Stimulated activated CD8-positive, alpha-beta memory T cell treated with anti-CD3 and anti-CD28 coated beads, Interleukin-4, amount 100 ng/mL, for 1 hour (primary cell): ENCODE data around the gene GP9.
"Not testable (repeated sequence)": the region's sequence is repeated elsewhere in the genome, so short reads cannot be mapped to it uniquely, and the experiment has no call there.

Experiments used
- DNase-seq, 2 donors: peaks; one replicate each; pipeline ENCODE4 v3.0.0-alpha.2; 2020; ENCODE audit warnings: low read depth in 2 of 2, low spot score in 1 of 2

The GP9 gene

DNA sequence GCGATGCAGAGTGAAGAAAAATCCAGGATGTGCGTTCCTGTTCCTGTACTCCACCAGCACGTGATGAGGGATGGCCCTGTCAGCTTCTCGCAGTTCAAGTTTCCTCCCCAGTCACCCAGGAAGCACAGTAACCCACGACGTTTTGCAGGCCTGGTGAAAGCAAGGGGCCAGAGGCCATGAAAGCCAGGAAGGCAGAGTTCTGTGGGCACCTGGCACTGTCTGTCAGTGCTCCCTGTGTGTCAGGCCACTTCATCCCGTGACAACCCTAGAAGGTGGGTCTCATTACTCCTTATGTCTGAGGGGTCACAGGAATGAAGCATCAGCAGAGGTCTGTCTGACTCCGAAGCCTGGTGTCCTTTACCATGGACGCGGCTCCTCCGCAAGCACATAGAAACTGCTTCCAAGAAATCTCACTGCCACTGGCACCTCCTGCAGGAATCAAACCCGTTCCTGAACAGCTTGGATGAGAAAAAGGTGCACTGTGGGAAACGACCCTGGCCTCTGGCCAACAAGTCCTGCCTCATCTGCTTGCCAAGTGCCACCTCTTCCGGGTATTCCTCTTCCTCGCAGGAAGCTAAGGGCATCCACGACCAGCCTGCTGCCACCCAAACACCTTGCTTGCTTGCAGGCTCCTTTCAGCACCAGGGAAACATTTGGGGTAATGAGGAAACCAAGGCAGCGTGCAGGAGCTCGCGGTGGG, 46.4 kb downstream of the GP9 start:
- no peak for DNase-seq

GRCh38 chr3:129107793-129108192, 47.2 kb downstream of the GP9 start:
- no peak for DNase-seq

- DNase-seq = not testable (repeated sequence)
Observed at GRCh38 chr3:129111076-129111780, 50.6 kb downstream of the GP9 start.
